HepG2 (cell line): Measurements from ENCODE around the gene CTSW. TPM values are rescaled to one million over a fixed set of nuclear protein-coding genes. Genes with fewer than 3 reads are reported as not detected.

Experiments used
- ATAC-seq: fragments of 200-7000 bp; cut with Tn5 transposase; 3 replicates; pipeline ENCODE4 v1.9.1; 2020; ENCODE audit warnings: mild to moderate bottlenecking, moderate library complexity
- BruUV-seq: library from RNA; stranded (reverse); fragments of 400-500 nt; replicated peaks from 2 replicates; lab custom pipeline; 2021; lab: Mats Ljungman, UMichigan
- CTCF ChIA-PET: fragments of 300-600 bp; formaldehyde crosslinking; extraction: SDS; loops from one replicate; lab custom pipeline; 2021; ENCODE audit warnings: low total read pairs, inconsistent platforms, low intra/inter-chr PET ratio; lab: Yijun Ruan, JAX
- POLR2A ChIA-PET: fragments of 350-600 bp; sonication (Branson Sonifier 250); formaldehyde crosslinking; loops from one replicate; lab custom pipeline; 2020; ENCODE audit warnings: antibody characterized with exemption, inconsistent platforms; lab: Yijun Ruan, JAX
- DNase-seq: peaks from one replicate; pipeline ENCODE4 v3.0.0-alpha.2; 2015; ENCODE audit warnings: low spot score
- FAIRE-seq: peaks from 3 replicates; lab custom pipeline; 2011; peaks lifted over from hg19 to GRCh38; lab: Jason Lieb, UNC
- H2AFZ ChIP-seq: one replicate; pipeline ENCODE4 v1.6.1; 2011; ENCODE audit warnings: low read length, inconsistent platforms
- H3K27ac ChIP-seq: fragments of 300-600 bp; 3 replicates; pipeline ENCODE4 v1.8.0; 2011; ENCODE audit warnings: mixed run types, mild to moderate bottlenecking, mixed read lengths, low read length, inconsistent platforms; ENCODE audit not compliant: insufficient read depth; ENCODE audit errors: extremely low read length
- H3K27me3 ChIP-seq, 2 experiments: fragments of 200-600 bp in 1 of 2; 2 replicates in 1 of 2; 3 replicates in 1 of 2; pipeline versions ENCODE4 v1.6.0 to v1.8.0; 2011; ENCODE audit warnings: low read length in 2 of 2, mild to moderate bottlenecking in 2 of 2, moderate library complexity in 2 of 2, inconsistent platforms in 1 of 2; ENCODE audit not compliant: insufficient read depth in 2 of 2, control insufficient read depth in 1 of 2
- H3K36me3 ChIP-seq, 2 experiments: fragments of 200-600 bp in 1 of 2; replicated peaks in 1 of 2; 2 replicates in 1 of 2; 3 replicates in 1 of 2; pipeline versions ENCODE4 v1.5.1 to v1.8.0; 2011; ENCODE audit warnings: low read length in 2 of 2, inconsistent platforms in 1 of 2; ENCODE audit not compliant: insufficient read depth in 2 of 2, control insufficient read depth in 1 of 2
- H3K4me1 ChIP-seq: 2 replicates; pipeline ENCODE4 v1.5.1; 2012; ENCODE audit warnings: low read length, inconsistent platforms; ENCODE audit not compliant: insufficient read depth
- H3K4me2 ChIP-seq: 2 replicates; pipeline ENCODE4 v1.6.0; 2011; ENCODE audit warnings: low read depth, low read length, inconsistent platforms
- H3K4me3 ChIP-seq, 3 experiments: fragments of 200-600 bp in 1 of 3; sonication (generic), shearing (Covaris generic) in 1 of 3; replicated peaks in 1 of 3; 2 replicates each; pipeline ENCODE4 v1.5.1; 2011 to 2016; ENCODE audit warnings: low read length in 3 of 3, inconsistent platforms in 2 of 3, low read depth in 2 of 3, mild to moderate bottlenecking in 2 of 3, control low read depth in 1 of 3, mixed read lengths in 1 of 3; ENCODE audit not compliant: insufficient read depth in 1 of 3
- H3K79me2 ChIP-seq: one replicate; pipeline ENCODE4 v1.6.1; 2011; ENCODE audit warnings: low read length, inconsistent platforms; ENCODE audit not compliant: insufficient read depth
- H3K9ac ChIP-seq: 2 replicates; pipeline ENCODE4 v1.6.0; 2011; ENCODE audit warnings: mild to moderate bottlenecking, low read depth, low read length, inconsistent platforms; ENCODE audit not compliant: insufficient read depth
- H3K9me3 ChIP-seq: 2 replicates; pipeline ENCODE4 v1.5.1; 2012; ENCODE audit warnings: mild to moderate bottlenecking, low read length
- H4K20me1 ChIP-seq: 2 replicates; pipeline ENCODE4 v1.6.0; 2011; ENCODE audit warnings: inconsistent platforms, mild to moderate bottlenecking, low read length, moderate library complexity; ENCODE audit not compliant: insufficient read depth
- ATF2 ChIP-seq: sonication (generic); formaldehyde crosslinking; IDR thresholded peaks from 2 replicates; pipeline ENCODE4 v1.4.0; 2020; ENCODE audit warnings: missing genetic modification reagents
- BCLAF1 ChIP-seq: fragments of 450-650 bp; IDR thresholded peaks from 2 replicates; pipeline ENCODE4 v1.6.1; 2017; ENCODE audit warnings: mild to moderate bottlenecking
- CENPBD1 ChIP-seq: sonication (generic); formaldehyde crosslinking; IDR thresholded peaks from 2 replicates; pipeline ENCODE4 v1.8.0; 2022; ENCODE audit warnings: missing genetic modification reagents, low read depth, mild to moderate bottlenecking, borderline replicate concordance
- CREB1 ChIP-seq, 2 experiments: fragments of 450-650 bp in 1 of 2; IDR thresholded peaks; 2 replicates each; pipeline ENCODE4 v1.6.1; 2016 to 2017; ENCODE audit warnings: control low read depth in 1 of 2, mild to moderate bottlenecking in 1 of 2, missing compliant biosample characterization in 1 of 2, missing genetic modification characterization in 1 of 2
- FOXK2 ChIP-seq: fragments of 450-650 bp; IDR thresholded peaks from 2 replicates; pipeline ENCODE4 v1.6.1; 2016
- GABPB1 ChIP-seq: IDR thresholded peaks from 2 replicates; pipeline ENCODE4 v1.6.1; 2016; ENCODE audit warnings: mild to moderate bottlenecking, missing genetic modification reagents, moderate library complexity, missing compliant biosample characterization
- HDAC1 ChIP-seq: sonication (generic); formaldehyde crosslinking; IDR thresholded peaks from 2 replicates; pipeline ENCODE4 v1.5.1; 2020; ENCODE audit warnings: mild to moderate bottlenecking, missing genetic modification reagents
- ISL2 ChIP-seq: sonication (generic); formaldehyde crosslinking; IDR thresholded peaks from 2 replicates; pipeline ENCODE4 v1.5.0; 2020; ENCODE audit warnings: missing genetic modification reagents
- MAFF ChIP-seq: IDR thresholded peaks from 2 replicates; pipeline ENCODE4 v1.6.1; 2011; ENCODE audit warnings: low read depth, low read length, improper control_type of control experiment
- MXI1 ChIP-seq: IDR thresholded peaks from 3 replicates; pipeline ENCODE4 v1.6.1; 2012; ENCODE audit warnings: low read depth, low read length, inconsistent platforms, borderline replicate concordance
- PHF20 ChIP-seq: sonication (generic); formaldehyde crosslinking; IDR thresholded peaks from 2 replicates; pipeline ENCODE4 v1.5.0; 2020; ENCODE audit warnings: mild to moderate bottlenecking, missing genetic modification reagents
- SNAPC4 ChIP-seq: sonication (generic); formaldehyde crosslinking; IDR thresholded peaks from 2 replicates; pipeline ENCODE4 v1.4.0; 2020; ENCODE audit warnings: mild to moderate bottlenecking, missing genetic modification reagents
- ZMYM2 ChIP-seq: sonication (generic); formaldehyde crosslinking; IDR thresholded peaks from 2 replicates; pipeline ENCODE4 v1.8.0; 2022; ENCODE audit warnings: mild to moderate bottlenecking, missing genetic modification reagents
- WGBS: methylation state at CpG from one replicate; pipeline ENCODE4 v1.1.6; 2017; ENCODE audit warnings: low lambda C conversion rate; 5-methylcytosine and 5-hydroxymethylcytosine counted together
- in situ Hi-C: cut with HindIII; loops from 2 replicates; pipeline ENCODE4 v1.10.0; 2017; ENCODE audit warnings: low pct_unique_long_range_greater_than_20kb; ENCODE audit not compliant: extremely low pct_ligation_motif_present
- intact Hi-C: fragments of 100-400 bp; cut with micrococcal nuclease; formaldehyde crosslinking; loops from one replicate; pipeline ENCODE4 v1.10.0; 2022; ENCODE audit not compliant: unreplicated experiment
- polyA plus RNA-seq, 8 experiments: library from polyadenylated mRNA; depleted of rRNA in 3 of 8; stranded (reverse) in 7 of 8; unstranded in 1 of 8; fragments of >200 nt; fragmentation: Illumina TruSeq in 4 of 8; extraction: Trizol in 4 of 8; gene quantifications; 2 replicates each; pipeline versions ENCODE4 v1.2.1 to v1.2.3, GENCODE V29; 2011 to 2016; ENCODE audit warnings: low read depth in 4 of 8, missing spikeins in 1 of 8, mixed read lengths in 1 of 8; ENCODE audit not compliant: insufficient read depth in 1 of 8
- total RNA-seq, 5 experiments: library from RNA; depleted of rRNA; stranded (reverse); fragments of >200 nt; fragmentation: Illumina TruSeq; extraction: Trizol; gene quantifications; 2 replicates each; pipeline ENCODE4 v1.2.3, GENCODE V29; 2016; ENCODE audit warnings: low read depth in 1 of 5

The CTSW gene
- total and polyA plus RNA-seq, 2 of the 13 experiments (the other 11 are each of a cell fraction or from before 2014, with no cell fraction given): 0.09 TPM; not detected in 1

GRCh38 chr11:65921033-65921555, 41.5 kb downstream of the CTSW start (continued):
- TF ChIP-seq BCLAF1 (no peak), SNAPC4 (CRISPR knock-in tag) (no peak)

- Histone ChIP-seq H3K27ac (no peak overlapping the region), H3K36me3 (no peaks in the 10 kb centered on the region; a peak in 1 of 5 replicates), H3K9me3 (no peaks in the 10 kb centered on the region), H4K20me1 (no peaks in the 10 kb centered on the region), H3K4me2 (no peak overlapping the region), H3K79me2 (peaks cover 11% of the 10 kb centered on the region), H2AFZ (no peak overlapping the region), H3K27me3 (no peaks in the 10 kb centered on the region), H3K9ac (no peak overlapping the region), H3K4me1 (peaks cover 25% of the 10 kb centered on the region), H3K4me3 (no peak overlapping the region)
- in situ Hi-C loops: no loop called here
- CTCF ChIA-PET: no interaction called here
- DNase-seq (no peak), ATAC-seq (no peak), FAIRE-seq (no peak)
- BruUV-seq: no TSS peak
- POLR2A ChIA-PET: no interaction called here
- 100% methylated on average over 5 of the region's 10 CpGs for WGBS
- intact Hi-C loops: no loop called here
- TF ChIP-seq MXI1: no peak
- TF ChIP-seq MAFF: no peak
- no peak for TF ChIP-seq ATF2
- no peak for TF ChIP-seq ISL2
- TF ChIP-seq PHF20 (CRISPR knock-in tag): no peak
- TF ChIP-seq CENPBD1 (CRISPR knock-in tag): no peak
- no peak for TF ChIP-seq GABPB1 (CRISPR knock-in tag)
- TF ChIP-seq ZMYM2: no peak
- TF ChIP-seq FOXK2: no peak
- TF ChIP-seq HDAC1 (CRISPR knock-in tag): no peak
- no peak for TF ChIP-seq CREB1 (IDR thresholded peaks at IDR 0.05)
- no peak for TF ChIP-seq CREB1 (CRISPR knock-in tag; IDR thresholded peaks at IDR 0.05)
Observed at GRCh38 chr11:65921876-65922275, 42.2 kb downstream of the CTSW start.
